HT-29 (cell line): Measurements from ENCODE around the gene CCDC69. TPM values are rescaled to one million over a fixed set of nuclear protein-coding genes. Genes with fewer than 3 reads are reported as not detected.
"Not testable (repeated sequence)": the region's sequence is repeated elsewhere in the genome, so short reads cannot be mapped to it uniquely, and the experiment has no call there.

ENCODE experiments used
- DNase-seq: peaks from one replicate; pipeline ENCODE4 v3.0.0-alpha.2; 2015; ENCODE audit warnings: low spot score
- total RNA-seq: library from RNA; depleted of rRNA; stranded (reverse); fragments of >200 nt; shearing (Covaris generic); gene quantifications from 2 replicates; pipeline ENCODE4 v1.2.3, GENCODE V29; 2014

Gene CCDC69
- total RNA-seq, 1 experiment from 2014 or later: 0.33 TPM

- no peak for DNase-seq
Measured at GRCh38 chr5:151245680-151246219, 21.9 kb upstream of the CCDC69 start.

- no peak for DNase-seq
Measured at GRCh38 chr5:151244206-151244605, 20.3 kb upstream of the CCDC69 start.

GRCh38 chr5:151243564-151243963 lies 19.7 kb upstream of the CCDC69 start:
- no peak for DNase-seq

GRCh38 chr5:151243127-151243526 lies 19.2 kb upstream of the CCDC69 start:
- DNase-seq: no peak

GRCh38 chr5:151240924-151241635 lies 17.2 kb upstream of the CCDC69 start:
- DNase-seq: peak; percentile 30

GRCh38 chr5:151240268-151240835 lies 16.5 kb upstream of the CCDC69 start:
- DNase-seq: not testable (repeated sequence)

GRCh38 chr5:151239237-151239861 lies 15.5 kb upstream of the CCDC69 start:
- peak; percentile 70 for DNase-seq

- no peak for DNase-seq
Measured at GRCh38 chr5:151238303-151238741, 14.4 kb upstream of the CCDC69 start.

- DNase-seq: no peak
Measured at GRCh38 chr5:151237685-151238084, 13.8 kb upstream of the CCDC69 start.

GRCh38 chr5:151236888-151237287 lies 13.0 kb upstream of the CCDC69 start:
- no peak for DNase-seq

- not testable (repeated sequence) for DNase-seq
Measured at GRCh38 chr5:151235239-151235571, 11.3 kb upstream of the CCDC69 start.

GRCh38 chr5:151234476-151235238 lies 10.8 kb upstream of the CCDC69 start:
- peak; percentile 24 for DNase-seq

GRCh38 chr5:151233616-151234085 lies 9.8 kb upstream of the CCDC69 start:
- no peak for DNase-seq

- DNase-seq: no peak
Measured at GRCh38 chr5:151231359-151231758, 7.5 kb upstream of the CCDC69 start.

GRCh38 chr5:151230048-151230680 lies 6.3 kb upstream of the CCDC69 start:
- no peak for DNase-seq

- DNase-seq: no peak
Measured at GRCh38 chr5:151228986-151229385, 5.1 kb upstream of the CCDC69 start.

- DNase-seq: no peak
Measured at GRCh38 chr5:151227918-151228447, 4.1 kb upstream of the CCDC69 start.

GRCh38 chr5:151225475-151225874 lies 1.6 kb upstream of the CCDC69 start:
- no peak for DNase-seq

- DNase-seq: no peak
Measured at GRCh38 chr5:151225071-151225470, 1.2 kb upstream of the CCDC69 start.

- DNase-seq: no peak
Measured at GRCh38 chr5:151224372-151224771, 480 bp upstream of the CCDC69 start.

- DNase-seq: no peak
Measured at GRCh38 chr5:151222790-151223446, 974 bp downstream of the CCDC69 start.
